Left colon (tissue), 2 donors: ENCODE data around the gene OR8G1. TPM values are rescaled to one million over a fixed set of nuclear protein-coding genes. Genes with fewer than 3 reads are reported as not detected.

Experiments used
- total RNA-seq, 2 donors: library from RNA; stranded (reverse); fragmentation: NEBNext Ultra II Directional; extraction: Animal tissue kit (Norgen Biotek cat#: 25700); gene quantifications; one replicate each; pipeline ENCODE4 v1.2.1, GENCODE V29; 2021
- donor health status: DM: no; HTN: no; CAD: no.
- donor health status: DM: yes; HTN: yes; CAD: no.

OR8G1 gene
- total RNA-seq, 2 donors from 2014 or later: not detected

Other genes starting within 250 kb of the OR8G1 start
- not detected for gene OR10G6, start 245.9 kb upstream of the OR8G1 start, total RNA-seq
- under 1 TPM; 0.18 to 0.56 TPM for gene OR10G4, start 228.1 kb upstream of the OR8G1 start, total RNA-seq
- gene OR10G9, start 218.1 kb upstream of the OR8G1 start, total RNA-seq: under 1 TPM in 1 of 2 donors, not detected in 1; 0.34 TPM
- gene OR10G8, start 214.3 kb upstream of the OR8G1 start, total RNA-seq: not detected
- not detected for gene OR10G7, start 199.8 kb upstream of the OR8G1 start, total RNA-seq
- gene VWA5A, start 125.6 kb upstream of the OR8G1 start, total RNA-seq: 10 to 100 TPM; 48.8 to 59.8 TPM
- gene OR10D3, start 57.8 kb upstream of the OR8G1 start, total RNA-seq: not detected
- not detected for gene OR8G5, start 15.3 kb downstream of the OR8G1 start, total RNA-seq
- gene OR8D1, start 72.9 kb downstream of the OR8G1 start, total RNA-seq: not detected
- not detected for gene OR8D2, start 79.1 kb downstream of the OR8G1 start, total RNA-seq
- gene OR8B2, start 143.4 kb downstream of the OR8G1 start, total RNA-seq: not detected
- gene OR8B3, start 157.9 kb downstream of the OR8G1 start, total RNA-seq: not detected
- not detected for gene OR8B4, start 183.8 kb downstream of the OR8G1 start, total RNA-seq
- not detected for gene OR8B8, start 204.6 kb downstream of the OR8G1 start, total RNA-seq